GM12865 (cell line): ENCODE measurements around the gene HBA1.
"Not testable (repeated sequence)": the region's sequence is repeated elsewhere in the genome, so short reads cannot be mapped to it uniquely, and the experiment has no call there.

ENCODE experiments used
- DNase-seq: peaks from one replicate; pipeline ENCODE4 v3.0.0; 2010; ENCODE audit warnings: low read depth
- H3K4me3 ChIP-seq: 2 replicates; pipeline ENCODE4 v1.5.1; 2011; ENCODE audit warnings: mild to moderate bottlenecking, low read depth, low read length, control low read depth
- CTCF ChIP-seq: IDR thresholded peaks from 2 replicates; pipeline ENCODE4 v1.5.1; 2011; ENCODE audit warnings: low read length, control low read depth, low read depth, inconsistent platforms; ENCODE audit not compliant: insufficient read depth; ENCODE audit errors: missing control alignments

Gene HBA1

DNA sequence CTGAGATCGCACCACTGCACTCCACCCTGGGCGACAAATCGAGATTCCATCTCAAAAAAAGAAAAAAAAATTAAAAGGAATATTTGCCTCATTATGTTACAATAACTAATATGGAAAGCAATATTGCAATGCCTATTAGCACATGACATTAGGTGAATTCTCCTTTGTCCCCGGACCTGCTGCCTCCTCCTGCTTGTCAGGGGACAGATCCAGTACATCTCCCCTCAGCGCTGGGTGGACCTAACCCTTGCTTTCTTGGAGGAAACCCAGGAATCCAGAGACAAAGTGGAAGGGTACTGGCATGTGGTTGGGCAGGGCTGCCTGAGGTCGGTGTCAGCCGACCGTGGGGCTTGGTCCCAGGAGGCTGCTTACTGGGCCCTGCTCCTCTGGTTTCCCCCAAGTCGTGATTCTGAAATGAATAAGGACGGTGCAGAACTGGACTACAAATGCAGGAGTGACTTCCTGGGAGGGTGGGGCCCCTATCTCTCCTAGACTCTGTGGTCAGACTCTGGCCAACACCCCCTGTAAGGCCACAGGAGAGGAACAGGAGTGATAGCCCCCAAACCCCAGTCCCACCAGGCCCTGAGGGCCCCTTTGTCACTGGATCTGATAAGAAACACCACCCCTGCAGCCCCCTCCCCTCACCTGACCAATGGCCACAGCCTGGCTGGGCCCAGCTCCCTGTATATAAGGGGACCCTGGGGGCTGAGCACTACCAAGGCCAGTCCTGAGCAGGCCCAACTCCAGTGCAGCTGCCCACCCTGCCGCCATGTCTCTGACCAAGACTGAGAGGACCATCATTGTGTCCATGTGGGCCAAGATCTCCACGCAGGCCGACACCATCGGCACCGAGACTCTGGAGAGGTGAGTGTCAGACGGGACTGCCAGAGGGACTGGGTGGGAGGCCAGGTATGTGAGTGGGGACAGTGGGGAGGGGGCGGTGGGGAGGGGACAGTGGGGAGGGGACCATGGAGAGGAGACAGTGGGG lies 24.0 kb upstream of the HBA1 start, which contains the start of gene HBZ:
Gene HBZ (plus strand): TSS at position 504 of the 988 bp plus-strand sequence. CDS start 266 bp downstream, at position 770.
- DNase-seq = peak; percentile 28
- no peak within 1 kb of the TSS for H3K4me3 ChIP-seq

DNA sequence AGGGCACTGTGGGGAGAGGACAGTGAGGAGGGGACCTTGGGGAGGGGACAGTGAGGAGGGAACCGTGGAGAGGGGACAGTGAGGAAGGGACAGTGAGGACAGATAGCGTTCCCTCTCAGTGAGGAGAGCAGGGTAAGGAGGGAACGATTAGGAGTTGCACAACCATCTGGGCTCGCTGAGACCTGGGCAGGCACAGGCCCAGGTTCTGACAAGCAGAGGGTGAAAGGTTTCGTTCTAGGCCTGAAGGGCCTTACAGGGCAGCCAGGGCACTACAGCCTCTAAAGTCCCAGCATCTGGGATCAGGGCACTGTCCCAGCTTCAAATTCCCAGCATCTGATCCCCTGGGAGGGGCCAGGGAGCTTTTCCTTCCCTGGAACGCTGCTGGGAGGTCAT lies 23.4 kb upstream of the HBA1 start:
- DNase-seq, H3K4me3 ChIP-seq: not testable (repeated sequence)

More for the DNA sequence above, 24.0 kb upstream of the HBA1 start, which contains the start of gene HBZ:
- no peak for TF ChIP-seq CTCF

- not testable (repeated sequence) for DNase-seq, H3K4me3 ChIP-seq
Observed at GRCh38 chr16:153550-154216, 22.8 kb upstream of the HBA1 start.

DNA sequence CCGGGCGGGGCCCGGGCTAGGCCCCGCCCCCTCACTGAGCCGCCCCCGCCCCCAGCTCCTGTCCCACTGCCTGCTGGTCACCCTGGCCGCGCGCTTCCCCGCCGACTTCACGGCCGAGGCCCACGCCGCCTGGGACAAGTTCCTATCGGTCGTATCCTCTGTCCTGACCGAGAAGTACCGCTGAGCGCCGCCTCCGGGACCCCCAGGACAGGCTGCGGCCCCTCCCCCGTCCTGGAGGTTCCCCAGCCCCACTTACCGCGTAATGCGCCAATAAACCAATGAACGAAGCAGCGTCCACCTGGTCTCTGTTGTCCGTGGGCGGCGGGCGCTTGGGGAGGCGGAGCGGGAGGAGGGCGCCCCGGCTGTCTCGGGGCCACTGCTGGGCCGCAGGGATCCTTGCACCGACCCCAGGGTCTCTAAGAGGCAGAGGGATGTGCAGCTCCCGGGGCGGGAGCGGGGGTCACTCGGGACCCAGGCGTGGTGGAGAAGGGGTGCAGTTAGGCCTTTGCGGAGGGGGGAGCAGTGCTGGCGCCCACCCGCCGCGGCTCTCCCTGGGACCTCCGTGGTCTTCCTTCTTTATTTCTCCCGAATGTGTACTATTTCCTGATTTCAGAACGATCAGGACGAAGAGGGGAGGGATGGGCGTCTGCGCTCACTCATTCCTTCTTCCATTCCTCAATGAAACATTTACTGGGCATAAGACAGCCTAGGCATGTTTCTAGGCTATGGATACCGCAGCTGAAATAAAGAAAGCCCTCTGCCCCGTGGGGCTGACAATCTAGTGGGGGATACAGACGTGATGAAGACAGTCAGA lies 22.1 kb upstream of the HBA1 start:
- no peak for DNase-seq
- H3K4me3 ChIP-seq = peak overlapping the region; percentile 24
- TF ChIP-seq CTCF = no peak

DNA sequence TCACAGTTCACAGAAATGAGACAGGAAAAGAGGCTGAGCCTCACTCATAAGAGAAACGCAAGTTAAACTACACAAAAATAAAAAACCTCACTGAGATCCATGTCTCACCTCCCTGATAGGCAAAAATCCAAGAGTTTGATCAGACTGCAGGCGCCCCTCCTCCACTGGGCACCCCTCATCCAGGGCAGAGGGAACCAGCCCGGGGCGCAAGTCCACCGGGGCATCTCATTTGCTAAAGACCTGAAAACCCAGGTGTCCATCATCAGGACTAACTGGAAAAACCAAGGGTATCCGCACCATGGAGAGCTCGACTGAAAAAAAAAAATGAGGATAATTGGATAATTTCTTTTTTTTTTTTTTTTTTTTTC lies 21.5 kb upstream of the HBA1 start:
- no peak for DNase-seq
- no peak for TF ChIP-seq CTCF
- no peak overlapping the region for H3K4me3 ChIP-seq

DNA sequence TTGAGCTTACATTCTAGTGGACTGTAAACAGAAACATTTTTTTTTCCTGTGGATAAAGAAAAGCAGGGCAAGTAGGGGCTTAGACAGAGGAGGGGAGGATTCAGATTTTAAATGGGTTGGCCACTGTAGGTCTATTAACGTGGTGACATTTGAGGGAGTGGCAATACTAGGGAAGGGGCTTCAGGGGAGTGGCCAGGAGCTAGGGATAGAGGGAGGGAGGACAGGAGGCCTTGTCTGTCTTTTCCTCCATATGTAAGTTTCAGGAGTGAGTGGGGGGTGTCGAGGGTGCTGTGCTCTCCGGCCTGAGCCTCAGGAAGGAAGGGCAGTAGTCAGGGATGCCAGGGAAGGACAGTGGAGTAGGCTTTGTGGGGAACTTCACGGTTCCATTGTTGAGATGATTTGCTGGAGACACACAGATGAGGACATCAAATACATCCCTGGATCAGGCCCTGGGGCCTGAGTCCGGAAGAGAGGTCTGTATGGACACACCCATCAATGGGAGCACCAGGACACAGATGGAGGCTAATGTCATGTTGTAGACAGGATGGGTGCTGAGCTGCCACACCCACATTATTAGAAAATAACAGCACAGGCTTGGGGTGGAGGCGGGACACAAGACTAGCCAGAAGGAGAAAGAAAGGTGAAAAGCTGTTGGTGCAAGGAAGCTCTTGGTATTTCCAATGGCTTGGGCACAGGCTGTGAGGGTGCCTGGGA lies 17.2 kb upstream of the HBA1 start:
- DNase-seq = no peak

GRCh38 chr16:160242-160641 lies 16.2 kb upstream of the HBA1 start:
- H3K4me3 ChIP-seq, DNase-seq: not testable (repeated sequence)

More for the DNA sequence above, 17.2 kb upstream of the HBA1 start:
- H3K4me3 ChIP-seq = no peak overlapping the region
- no peak for TF ChIP-seq CTCF

- no peak overlapping the region for H3K4me3 ChIP-seq
- no peak for TF ChIP-seq CTCF
- no peak for DNase-seq
Observed at GRCh38 chr16:160691-161190, 15.7 kb upstream of the HBA1 start.
